Fibroblast of pulmonary artery (primary cell): ENCODE data around the gene C19orf44.
"Not testable (repeated sequence)": the region's sequence is repeated elsewhere in the genome, so short reads cannot be mapped to it uniquely, and the experiment has no call there.

Experiments
- DNase-seq: peaks from one replicate; pipeline ENCODE4 v3.0.0-alpha.2; 2010; ENCODE audit warnings: low read depth
- H3K4me3 ChIP-seq: replicated peaks from 2 replicates; pipeline ENCODE4 v1.5.1; 2011; ENCODE audit warnings: low read depth, mild to moderate bottlenecking, control low read depth, low read length, moderate library complexity
- CTCF ChIP-seq: IDR thresholded peaks from 2 replicates; pipeline ENCODE4 v1.5.1; 2011; ENCODE audit warnings: mild to moderate bottlenecking, control low read depth, low read length, inconsistent platforms; ENCODE audit errors: missing control alignments

C19orf44 gene

DNA sequence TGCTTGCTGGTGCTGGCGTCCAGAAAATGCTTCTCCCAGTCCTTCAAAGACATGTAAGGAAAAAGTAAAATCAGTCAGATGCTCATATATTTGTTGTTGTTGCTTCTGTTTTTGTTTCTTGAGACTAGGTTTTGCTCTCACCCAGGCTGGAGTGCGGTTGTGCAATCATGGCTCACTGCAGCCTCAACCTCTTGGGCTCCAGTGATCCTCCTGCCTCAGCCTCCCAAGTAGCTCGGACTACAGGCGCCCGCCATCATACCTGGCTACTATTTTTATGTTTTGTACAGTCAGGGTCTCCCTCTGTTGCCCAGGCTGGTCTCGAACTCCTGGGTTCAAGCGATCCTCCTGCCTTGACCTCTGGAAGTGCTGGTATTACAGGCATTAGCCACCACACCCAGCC is 13.4 kb upstream of the C19orf44 start:
- no peak for DNase-seq
- TF ChIP-seq CTCF: no peak
- no peak overlapping the region for H3K4me3 ChIP-seq

DNA sequence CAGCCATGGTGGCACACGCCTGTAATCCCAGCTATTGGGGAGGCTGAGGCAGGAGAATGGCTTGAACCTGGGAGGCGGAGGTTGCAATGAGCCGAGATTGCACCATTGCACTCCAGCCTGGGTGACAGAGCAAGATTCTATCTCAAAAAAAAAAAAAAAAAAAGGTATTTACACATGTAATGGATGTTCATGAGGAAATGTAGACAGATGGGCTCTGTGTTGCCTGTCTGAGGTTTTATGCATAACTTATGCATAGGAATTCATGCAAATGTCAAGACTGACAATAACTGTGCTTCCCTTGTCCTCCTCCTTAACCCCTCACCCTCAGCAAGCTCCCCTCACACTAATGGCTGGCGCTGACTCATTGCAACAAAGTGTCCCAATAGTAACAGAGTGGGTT is 9.7 kb upstream of the C19orf44 start:
- H3K4me3 ChIP-seq, DNase-seq: not testable (repeated sequence)

DNA sequence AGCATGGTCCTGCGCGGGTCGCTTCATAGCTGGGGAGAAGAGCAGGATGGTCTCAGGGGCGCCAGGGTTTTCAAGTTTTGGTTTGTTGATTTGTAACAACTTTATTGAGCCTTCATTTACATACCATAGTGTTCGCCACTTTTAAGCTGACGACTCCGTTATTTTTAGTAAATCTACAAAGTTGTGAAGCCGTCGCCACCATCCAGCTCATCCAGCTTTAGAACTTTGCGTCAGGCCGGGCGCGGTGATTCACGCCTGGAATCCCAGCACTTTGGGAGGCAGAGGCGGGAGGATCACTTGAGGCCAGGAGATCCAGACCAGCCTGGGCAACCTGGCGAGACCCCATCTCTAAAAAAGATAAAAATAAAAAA is 404 bp downstream of the C19orf44 start:
- peak; percentile 51 for DNase-seq
- peak overlapping the region; percentile 90 for H3K4me3 ChIP-seq

DNA sequence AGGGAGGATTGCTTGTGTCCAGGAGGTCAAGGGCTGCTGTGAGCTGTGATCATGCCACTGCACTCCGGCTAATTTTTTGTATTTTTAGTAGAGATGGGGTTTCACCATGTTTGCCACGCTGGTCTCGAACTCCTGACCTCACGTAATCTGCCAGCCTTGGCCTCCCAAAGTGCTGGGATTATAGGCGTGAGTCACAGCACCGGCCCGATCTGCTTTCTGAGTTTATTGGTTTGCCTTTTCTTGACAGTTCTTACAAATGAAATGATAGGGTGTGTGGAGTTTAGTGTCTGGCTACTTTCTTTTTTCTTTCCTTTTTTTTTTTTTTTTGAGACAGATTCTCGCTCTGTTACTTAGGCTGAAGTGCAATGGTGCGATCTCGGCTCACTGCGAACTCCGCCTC is 848 bp downstream of the C19orf44 start:
- DNase-seq: no peak
- TF ChIP-seq CTCF: no peak
- peak overlapping the region; percentile 90 for H3K4me3 ChIP-seq

More for the DNA sequence above, 404 bp downstream of the C19orf44 start:
- TF ChIP-seq CTCF: no peak

GRCh38 chr19:16497837-16498236 is 1.6 kb downstream of the C19orf44 start:
- TF ChIP-seq CTCF: no peak
- no peak for DNase-seq
- no peak overlapping the region for H3K4me3 ChIP-seq

- no peak for DNase-seq
- no peak for TF ChIP-seq CTCF
- no peak overlapping the region for H3K4me3 ChIP-seq
These were observed 8.1 kb downstream of the C19orf44 start for GRCh38 chr19:16504271-16504670.

DNA sequence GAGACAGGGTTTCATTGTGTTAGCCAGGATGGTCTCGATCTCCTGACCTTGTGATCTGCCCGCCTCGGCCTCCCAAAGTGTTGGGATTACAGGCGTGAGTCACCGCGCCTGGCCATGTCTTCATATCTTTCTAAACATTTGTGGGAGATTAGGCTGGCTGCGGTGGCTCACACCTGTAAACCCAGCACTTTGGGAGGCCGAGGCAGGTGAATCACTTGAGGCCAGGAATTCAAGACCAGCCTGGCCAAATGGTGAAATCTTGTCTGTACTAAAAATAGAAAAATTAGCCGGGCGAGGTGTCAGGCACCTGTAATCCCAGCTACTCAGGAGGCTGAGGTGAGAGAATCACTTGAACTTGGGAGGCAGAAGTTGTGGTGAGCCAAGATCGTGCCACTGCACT is 10.0 kb downstream of the C19orf44 start:
- H3K4me3 ChIP-seq, DNase-seq: not testable (repeated sequence)

DNA sequence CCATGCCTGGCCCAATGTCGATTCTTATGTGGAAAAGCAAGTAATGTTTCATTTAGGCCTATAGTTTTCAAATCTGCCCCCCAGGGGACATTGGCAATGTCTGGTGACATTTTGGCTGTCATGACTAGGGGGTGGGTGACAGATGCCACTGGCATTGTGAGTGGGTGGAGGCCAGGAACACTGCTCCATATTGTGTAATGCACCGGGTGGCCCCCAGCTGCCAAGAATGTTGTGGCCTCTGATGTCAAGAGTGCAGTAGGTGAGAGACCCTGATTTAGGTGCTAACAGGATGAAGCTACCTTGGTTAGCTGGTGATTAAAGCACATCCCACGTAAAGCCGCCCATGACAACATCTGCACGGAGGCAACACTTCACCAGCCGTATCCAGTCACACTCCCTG is 10.8 kb downstream of the C19orf44 start:
- no peak for DNase-seq
- no peak overlapping the region for H3K4me3 ChIP-seq
- TF ChIP-seq CTCF: no peak
